GM04504 (cell line): Measurements from ENCODE around the gene OR4A15.

Experiments
- DNase-seq: peaks from one replicate; pipeline ENCODE4 v3.0.0-alpha.2; 2012; ENCODE audit warnings: low read depth

Gene OR4A15

GRCh38 chr11:55367674-55368073, at the start of gene OR4A15:
Gene OR4A15 (plus strand): TSS chr11:55367974. CDS start chr11:55367974, 0 bp downstream.
- DNase-seq = no peak

- DNase-seq = no peak
Measured at GRCh38 chr11:55324500-55324899, 43.3 kb upstream of the OR4A15 start.

- no peak for DNase-seq
Measured at GRCh38 chr11:55342901-55343300, 24.9 kb upstream of the OR4A15 start, which contains the start of gene OR4A16. Gene OR4A16 (plus strand): TSS chr11:55343201. CDS start chr11:55343201, 0 bp downstream.

- no peak for DNase-seq
Measured at GRCh38 chr11:55345306-55345705, 22.5 kb upstream of the OR4A15 start.

- no peak for DNase-seq
Measured at GRCh38 chr11:55349032-55349431, 18.7 kb upstream of the OR4A15 start.

- DNase-seq = no peak
Measured at GRCh38 chr11:55357560-55358184, 10.1 kb upstream of the OR4A15 start.

GRCh38 chr11:55401011-55401410, 33.2 kb downstream of the OR4A15 start:
- DNase-seq = no peak
